Measurements from ENCODE around the gene SLC43A1. TPM values are rescaled to one million over a fixed set of nuclear protein-coding genes. Genes with fewer than 3 reads are reported as not detected.

The SLC43A1 gene
- total RNA-seq, 1 experiment from 2014 or later, result 12.5 TPM

GRCh38 chr11:57483562-57483918 is 32.0 kb downstream of the SLC43A1 start:
- BruUV-seq (replicated peaks), result no TSS peak
- H3K9me3 Mint-ChIP-seq (ENCODE audit: low read depth, unreplicated experiment), result no peaks in the 10 kb centered on the region
- peaks cover 6% of the 10 kb centered on the region for H3K36me3 Mint-ChIP-seq (ENCODE audit: insufficient read depth, unreplicated experiment)
- no peak for DNase-seq
- peaks cover 7% of the 10 kb centered on the region for H3K4me1 Mint-ChIP-seq (ENCODE audit: low read depth, unreplicated experiment)
- TF ChIP-seq CTCF (IDR thresholded peaks at IDR 0.05; ENCODE audit: unreplicated experiment), result no peak
- no peaks in the 10 kb centered on the region for H3K27me3 Mint-ChIP-seq (ENCODE audit: unreplicated experiment)
- H3K4me3 Mint-ChIP-seq (ENCODE audit: low read depth, unreplicated experiment), result no peak overlapping the region
- no peak overlapping the region for H3K27ac Mint-ChIP-seq (ENCODE audit: unreplicated experiment)
- intact Hi-C loops (cut with micrococcal nuclease; ENCODE audit: unreplicated experiment), result no loop called here
- CTCF ChIA-PET, result no interaction called here

- CTCF ChIA-PET, result no interaction called here
- H3K4me3 Mint-ChIP-seq (ENCODE audit: low read depth, unreplicated experiment), result no peak overlapping the region
- no peaks in the 10 kb centered on the region for H3K27me3 Mint-ChIP-seq (ENCODE audit: unreplicated experiment)
- peaks cover 6% of the 10 kb centered on the region for H3K36me3 Mint-ChIP-seq (ENCODE audit: insufficient read depth, unreplicated experiment)
- DNase-seq, result no peak
- no peaks in the 10 kb centered on the region for H3K9me3 Mint-ChIP-seq (ENCODE audit: low read depth, unreplicated experiment)
- intact Hi-C loops (cut with micrococcal nuclease; ENCODE audit: unreplicated experiment), result no loop called here
- H3K4me1 Mint-ChIP-seq (ENCODE audit: low read depth, unreplicated experiment), result peaks cover 7% of the 10 kb centered on the region
- no TSS peak for BruUV-seq (replicated peaks)
- H3K27ac Mint-ChIP-seq (ENCODE audit: unreplicated experiment), result no peak overlapping the region
- no peak for TF ChIP-seq CTCF (IDR thresholded peaks at IDR 0.05; ENCODE audit: unreplicated experiment)
Observed at GRCh38 chr11:57482782-57483561, 32.5 kb downstream of the SLC43A1 start.

- Mint-ChIP-seq H3K27ac (ENCODE audit: unreplicated experiment) (no peak overlapping the region), H3K36me3 (ENCODE audit: insufficient read depth, unreplicated experiment) (peaks cover 6% of the 10 kb centered on the region), H3K9me3 (ENCODE audit: low read depth, unreplicated experiment) (no peaks in the 10 kb centered on the region), H3K27me3 (ENCODE audit: unreplicated experiment) (no peaks in the 10 kb centered on the region), H3K4me3 (ENCODE audit: low read depth, unreplicated experiment) (no peak overlapping the region), H3K4me1 (ENCODE audit: low read depth, unreplicated experiment) (peaks cover 7% of the 10 kb centered on the region)
- no peak for DNase-seq
- intact Hi-C loops (cut with micrococcal nuclease; ENCODE audit: unreplicated experiment), result loop anchor here (2.0 kb wide), 1 partner anchor 137 kb away; no protein-coding TSS in a partner anchor
- CTCF ChIA-PET, result interaction anchor here (0.7 kb wide), 1 partner anchor 1388 kb away, joined by 4 read pairs; no protein-coding TSS in a partner anchor
- TF ChIP-seq CTCF (IDR thresholded peaks at IDR 0.05; ENCODE audit: unreplicated experiment), result no peak
- BruUV-seq (replicated peaks), result no TSS peak
Observed at GRCh38 chr11:57481915-57482781, 33.4 kb downstream of the SLC43A1 start.

- intact Hi-C loops (cut with micrococcal nuclease; ENCODE audit: unreplicated experiment), result loop anchor here (2.0 kb wide), 1 partner anchor 137 kb away; no protein-coding TSS in a partner anchor
- H3K36me3 Mint-ChIP-seq (ENCODE audit: insufficient read depth, unreplicated experiment), result peaks cover 14% of the 10 kb centered on the region
- no peak overlapping the region for H3K4me3 Mint-ChIP-seq (ENCODE audit: low read depth, unreplicated experiment)
- no peak for DNase-seq
- H3K27ac Mint-ChIP-seq (ENCODE audit: unreplicated experiment), result no peak overlapping the region
- H3K27me3 Mint-ChIP-seq (ENCODE audit: unreplicated experiment), result peaks cover 7% of the 10 kb centered on the region
- BruUV-seq (replicated peaks), result no TSS peak
- no peaks in the 10 kb centered on the region for H3K9me3 Mint-ChIP-seq (ENCODE audit: low read depth, unreplicated experiment)
- TF ChIP-seq CTCF (IDR thresholded peaks at IDR 0.05; ENCODE audit: unreplicated experiment), result no peak
- CTCF ChIA-PET, result interaction anchor here (0.7 kb wide), 1 partner anchor 1389 kb away, joined by 4 read pairs; no protein-coding TSS in a partner anchor
- H3K4me1 Mint-ChIP-seq (ENCODE audit: low read depth, unreplicated experiment), result peaks cover 10% of the 10 kb centered on the region
Observed at GRCh38 chr11:57481315-57481714, 34.2 kb downstream of the SLC43A1 start.
